AG08395 (cell line): ENCODE measurements around the gene TTC3.

Source experiments
- DNase-seq: peaks from one replicate; pipeline ENCODE4 v3.0.0; 2012; ENCODE audit warnings: mixed read lengths, low spot score

Gene TTC3

GRCh38 chr21:37060296-37060695 is 12.8 kb upstream of the TTC3 start:
- peak; percentile 93 for DNase-seq

- DNase-seq = no peak
These were observed 11.0 kb upstream of the TTC3 start for GRCh38 chr21:37061926-37062592.

DNA sequence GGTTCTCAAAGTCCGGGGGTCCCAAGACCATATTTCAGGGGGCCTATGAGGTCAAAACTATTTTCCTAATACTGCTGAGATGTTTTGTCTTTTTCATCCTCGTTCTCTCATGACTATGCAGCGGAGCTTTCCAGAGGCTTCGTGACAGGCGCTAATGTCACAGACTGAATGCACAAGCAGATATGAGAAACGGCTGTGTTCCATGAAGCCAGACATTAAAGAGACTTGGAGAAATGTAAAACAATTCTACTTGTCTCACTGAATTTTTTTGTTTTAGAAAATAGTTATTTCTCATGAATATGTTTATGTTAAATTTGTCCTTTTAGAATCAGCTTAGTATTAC is 10.5 kb upstream of the TTC3 start:
- no peak for DNase-seq

DNA sequence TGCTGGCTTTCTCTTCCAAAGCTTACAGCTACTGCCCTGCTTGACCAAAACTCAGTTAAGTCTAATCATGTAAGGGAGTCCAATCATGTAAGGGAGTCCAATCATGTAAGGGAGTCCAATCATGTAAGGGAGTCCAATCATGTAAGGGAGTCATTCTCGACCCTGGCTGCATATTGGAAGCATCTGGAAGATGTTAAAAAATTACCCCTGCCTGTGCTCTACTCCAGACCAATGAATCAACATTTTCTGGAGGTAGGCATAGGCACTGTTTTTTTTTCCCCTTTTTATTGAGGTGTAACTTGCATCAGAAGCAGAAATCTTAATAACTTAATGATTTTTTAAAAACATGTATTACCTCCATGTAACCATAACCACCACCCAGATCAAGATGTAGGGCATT is 9.6 kb upstream of the TTC3 start:
- no peak for DNase-seq

DNA sequence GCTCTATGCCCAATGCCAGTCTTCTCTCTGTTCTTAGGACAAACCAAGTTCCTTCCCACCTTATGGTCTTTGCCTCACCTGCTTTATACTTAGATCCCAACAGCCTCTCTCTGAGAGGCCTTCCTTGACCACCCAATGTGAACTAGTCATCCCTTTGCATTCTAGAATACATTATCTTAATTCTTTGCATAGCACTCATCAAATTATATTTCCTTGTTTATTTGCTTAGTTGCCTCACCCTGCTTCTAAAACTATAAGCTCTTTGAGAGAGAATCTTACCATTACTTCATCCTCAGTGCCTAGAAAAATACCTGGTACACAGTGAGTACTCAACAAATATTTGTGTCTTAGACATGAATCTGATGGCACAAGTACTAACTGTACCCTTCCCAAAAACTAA is 8.2 kb upstream of the TTC3 start:
- DNase-seq = no peak

- no peak for DNase-seq
These were observed 7.4 kb upstream of the TTC3 start for GRCh38 chr21:37065561-37066177.

GRCh38 chr21:37071561-37072273 is 1.3 kb upstream of the TTC3 start:
- DNase-seq = peak; percentile 65

DNA sequence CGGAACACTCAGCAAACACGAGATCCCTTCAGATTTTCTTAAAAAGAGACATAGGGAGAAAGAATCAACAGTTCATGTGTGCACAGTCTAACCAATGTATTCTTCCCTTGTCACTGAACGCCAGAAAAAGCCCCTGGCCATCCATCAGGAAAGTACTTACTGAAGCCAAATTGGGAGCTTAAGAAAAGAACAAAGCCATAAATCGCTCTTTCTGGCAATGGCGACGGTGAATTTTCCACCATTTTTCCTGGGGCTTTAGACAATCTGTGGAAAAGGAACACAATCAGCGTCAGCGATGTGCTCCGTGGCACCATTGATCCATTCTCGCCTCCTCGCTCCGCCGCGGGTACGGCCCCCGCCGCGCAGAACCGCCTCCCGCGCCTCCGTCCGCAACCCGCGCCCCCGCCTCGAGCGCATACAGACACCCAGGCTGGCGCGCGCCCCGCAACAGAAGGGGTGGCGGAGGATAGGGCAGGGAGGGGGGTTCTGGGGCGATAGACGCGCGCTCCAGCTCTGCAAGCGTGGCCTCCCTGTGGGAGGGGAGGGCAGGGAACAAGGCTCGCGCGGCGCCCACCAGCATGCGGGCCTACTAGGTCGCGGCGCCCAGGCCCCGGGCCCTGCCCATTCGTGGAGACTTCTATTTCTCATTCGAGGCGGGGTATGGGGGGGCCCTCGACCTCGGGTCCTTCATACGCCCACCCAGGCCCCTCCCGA is 623 bp upstream of the TTC3 start:
- DNase-seq = peak; percentile 77

DNA sequence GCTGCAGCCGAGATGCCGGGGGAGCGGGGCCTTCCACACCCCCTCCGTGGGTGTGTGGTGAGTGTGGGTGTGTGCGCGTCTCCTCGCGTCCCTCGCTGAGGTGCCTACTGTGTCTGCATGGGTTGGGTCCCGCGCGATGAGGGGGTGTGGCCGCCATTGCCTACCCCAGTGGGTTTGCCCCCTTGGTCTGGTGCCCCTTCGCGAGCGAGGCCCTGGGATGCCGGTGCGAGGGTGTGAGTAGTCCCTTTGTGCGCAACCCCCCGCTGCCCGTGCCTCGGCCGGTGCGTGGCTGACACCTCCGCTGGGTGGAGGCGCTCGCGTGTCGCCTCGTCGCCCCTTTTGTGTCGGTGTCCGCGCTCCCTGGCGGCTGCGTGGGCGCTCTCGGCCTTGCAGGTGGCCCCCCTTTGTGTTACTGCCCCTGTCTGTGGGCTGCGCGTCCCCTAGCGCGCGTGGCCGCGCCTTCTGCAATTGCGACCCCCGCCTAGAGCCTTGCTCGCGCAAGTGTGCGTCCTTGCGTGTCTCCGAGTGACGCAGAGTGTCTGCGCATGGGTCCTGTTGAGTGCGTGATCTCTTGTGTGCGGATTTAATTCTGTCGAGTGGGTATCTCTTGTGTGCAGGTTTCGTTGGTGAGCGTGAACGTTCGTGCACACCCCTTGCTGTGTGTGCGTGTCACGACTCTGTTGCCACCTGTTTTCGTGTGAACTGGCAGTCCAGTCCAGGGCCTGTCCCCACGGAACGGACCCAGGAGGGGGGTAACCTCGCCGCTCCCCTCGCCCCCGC is 553 bp downstream of the TTC3 start:
- peak; percentile 6 for DNase-seq

DNA sequence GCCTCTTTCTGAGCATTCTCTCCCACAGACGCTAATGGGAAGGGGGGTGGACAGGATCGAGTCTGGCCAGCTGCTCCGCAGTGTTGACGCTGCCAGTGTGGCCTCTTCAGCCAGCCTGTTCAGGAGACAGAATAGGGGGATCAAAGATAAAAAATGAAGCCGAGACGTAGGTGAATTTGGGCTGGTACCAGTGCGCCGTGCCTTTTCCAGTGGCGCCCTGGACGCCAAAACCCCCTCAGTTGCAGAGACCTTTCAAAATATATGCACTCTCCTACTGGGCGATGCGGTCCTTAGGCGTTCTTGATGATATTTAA is 1.1 kb downstream of the TTC3 start:
- peak; percentile 5 for DNase-seq

- no peak for DNase-seq
These were observed 1.5 kb downstream of the TTC3 start for GRCh38 chr21:37074546-37074945.

GRCh38 chr21:37075214-37075770 is 2.2 kb downstream of the TTC3 start:
- no peak for DNase-seq

- no peak for DNase-seq
These were observed 3.2 kb downstream of the TTC3 start for GRCh38 chr21:37076087-37076850.

DNA sequence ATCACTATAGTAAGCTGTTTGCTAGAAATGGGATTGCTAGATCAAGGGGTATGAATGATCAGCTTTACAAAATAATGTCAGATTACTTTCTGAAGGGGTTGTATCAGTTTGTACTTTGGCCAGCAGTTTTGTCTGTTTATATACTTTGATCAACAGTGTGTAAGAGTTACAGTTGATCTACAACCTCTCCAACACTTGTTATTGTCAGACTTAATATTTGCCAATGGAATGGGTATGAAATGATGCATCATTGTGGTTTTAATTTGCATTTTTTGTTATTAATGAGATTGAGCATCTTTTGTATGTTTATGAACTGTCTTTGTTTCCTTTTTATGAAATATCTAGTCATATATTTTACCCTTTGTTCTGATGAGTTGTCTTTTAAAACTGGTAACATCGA is 4.3 kb downstream of the TTC3 start:
- no peak for DNase-seq

GRCh38 chr21:37079211-37079824 is 6.3 kb downstream of the TTC3 start:
- no peak for DNase-seq

DNA sequence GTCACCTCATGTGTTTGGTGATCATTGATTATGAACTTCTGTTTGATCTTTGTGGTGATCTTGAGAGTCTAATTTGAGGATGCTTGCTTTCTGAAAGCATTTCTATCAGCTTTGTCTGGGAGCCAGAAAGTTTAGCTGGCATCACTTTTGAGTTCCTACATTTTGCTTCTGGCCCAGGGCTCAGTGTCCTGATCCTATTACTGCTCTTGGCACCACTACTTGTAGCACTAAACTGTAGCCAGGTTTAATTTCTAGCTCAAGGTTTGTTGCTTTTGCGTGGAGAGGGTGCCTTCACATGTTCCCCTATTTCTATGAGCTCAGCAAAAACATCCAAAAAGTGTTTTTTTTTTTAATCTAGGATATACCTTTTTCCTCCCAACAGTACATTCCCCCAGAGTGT is 9.3 kb downstream of the TTC3 start:
- no peak for DNase-seq

- no peak for DNase-seq
These were observed 9.9 kb downstream of the TTC3 start for GRCh38 chr21:37082856-37083528.

GRCh38 chr21:37085726-37086125 is 12.7 kb downstream of the TTC3 start:
- DNase-seq = no peak

GRCh38 chr21:37087188-37087587 is 14.1 kb downstream of the TTC3 start:
- peak; percentile 10 for DNase-seq

DNA sequence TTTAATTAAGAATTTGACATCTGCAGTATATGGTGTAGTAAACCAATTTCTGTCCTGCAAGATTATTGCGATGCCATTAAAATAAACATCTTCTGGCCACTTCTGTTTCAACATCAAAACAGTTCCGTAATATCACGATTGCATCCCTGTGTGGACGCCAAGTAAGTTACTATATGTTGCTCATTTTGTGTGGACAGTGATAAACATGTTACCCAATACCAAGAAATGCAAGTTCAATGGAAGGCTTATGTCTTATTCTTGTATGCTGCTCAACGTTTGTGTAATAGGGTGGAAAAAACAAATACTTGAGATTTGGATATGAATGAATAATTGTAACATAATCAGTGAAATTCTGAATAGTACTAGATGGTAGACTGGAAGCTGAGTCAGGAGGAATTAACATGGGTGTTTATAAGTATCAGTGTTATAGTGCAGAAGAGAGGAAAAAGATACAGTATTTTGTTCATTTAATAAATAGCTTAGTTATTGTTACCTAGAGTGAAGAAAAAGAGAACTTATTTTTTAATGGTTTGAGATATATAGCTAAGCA is 15.2 kb downstream of the TTC3 start:
- no peak for DNase-seq
